Gastroesophageal sphincter (tissue), 3 donors: ENCODE results near the gene P2RY13.

ENCODE experiments used
- CTCF ChIP-seq, 4 experiments: fragments of 200-600 bp in 2 of 4; fragments of 450-650 bp in 2 of 4; sonication (generic) in 1 of 4; IDR thresholded peaks; one replicate each; pipeline ENCODE4 v1.5.1; 2017 to 2019; ENCODE audit warnings: antibody characterized with exemption in 4 of 4, mild to moderate bottlenecking in 2 of 4, moderate library complexity in 2 of 4
- POLR2AphosphoS5 ChIP-seq: sonication (generic); formaldehyde crosslinking; IDR thresholded peaks from one replicate; pipeline ENCODE4 v1.6.1; 2017; ENCODE audit warnings: antibody characterized with exemption

GRCh38 chr3:151371526-151371925 lies 42.2 kb upstream of the P2RY13 start:
- no peak for TF ChIP-seq POLR2AphosphoS5
- TF ChIP-seq CTCF (IDR thresholded peaks at IDR 0.05): no peak
